Forelimb muscle (tissue), 1 donor: ENCODE data around the gene TAF4. TPM values are rescaled to one million over a fixed set of nuclear protein-coding genes. Genes with fewer than 3 reads are reported as not detected.
"Not testable (repeated sequence)": the region's sequence is repeated elsewhere in the genome, so short reads cannot be mapped to it uniquely, and the experiment has no call there.

Experiments used
- DNase-seq: peaks from one replicate; pipeline ENCODE4 v3.0.0-alpha.2; 2013; ENCODE audit warnings: low read depth
- polyA plus RNA-seq: library from polyadenylated mRNA; unstranded; fragments of 120-200 nt; gene quantifications from one replicate; pipeline ENCODE4 v1.2.1, GENCODE V29; 2013; ENCODE audit not compliant: insufficient read length

TAF4 gene
- polyA plus RNA-seq, 1 donor: 13.5 TPM

- DNase-seq: no peak
These were observed 86.6 kb downstream of the TAF4 start for GRCh38 chr20:61979090-61979489.

DNA sequence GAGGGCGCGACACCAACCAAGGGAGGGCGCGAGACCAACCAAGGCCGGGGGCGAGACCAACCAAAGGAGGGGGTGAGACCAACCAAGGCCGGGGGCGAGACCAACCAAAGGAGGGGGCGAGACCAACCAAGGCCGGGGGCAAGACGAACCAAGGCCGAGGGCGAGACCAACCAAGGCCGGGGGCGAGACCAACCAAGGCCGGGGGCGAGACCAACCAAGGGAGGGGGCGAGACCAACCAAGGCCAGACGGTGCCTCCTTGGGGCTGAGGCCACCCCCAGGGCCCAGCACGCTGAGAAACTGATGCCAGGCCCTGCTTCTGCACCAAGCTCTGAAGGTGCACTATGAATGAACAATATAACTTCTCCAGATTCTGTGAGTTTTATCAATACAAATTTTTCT lies 87.2 kb downstream of the TAF4 start:
- DNase-seq: no peak

- DNase-seq: no peak
These were observed 88.3 kb downstream of the TAF4 start for GRCh38 chr20:61977419-61977786.

DNA sequence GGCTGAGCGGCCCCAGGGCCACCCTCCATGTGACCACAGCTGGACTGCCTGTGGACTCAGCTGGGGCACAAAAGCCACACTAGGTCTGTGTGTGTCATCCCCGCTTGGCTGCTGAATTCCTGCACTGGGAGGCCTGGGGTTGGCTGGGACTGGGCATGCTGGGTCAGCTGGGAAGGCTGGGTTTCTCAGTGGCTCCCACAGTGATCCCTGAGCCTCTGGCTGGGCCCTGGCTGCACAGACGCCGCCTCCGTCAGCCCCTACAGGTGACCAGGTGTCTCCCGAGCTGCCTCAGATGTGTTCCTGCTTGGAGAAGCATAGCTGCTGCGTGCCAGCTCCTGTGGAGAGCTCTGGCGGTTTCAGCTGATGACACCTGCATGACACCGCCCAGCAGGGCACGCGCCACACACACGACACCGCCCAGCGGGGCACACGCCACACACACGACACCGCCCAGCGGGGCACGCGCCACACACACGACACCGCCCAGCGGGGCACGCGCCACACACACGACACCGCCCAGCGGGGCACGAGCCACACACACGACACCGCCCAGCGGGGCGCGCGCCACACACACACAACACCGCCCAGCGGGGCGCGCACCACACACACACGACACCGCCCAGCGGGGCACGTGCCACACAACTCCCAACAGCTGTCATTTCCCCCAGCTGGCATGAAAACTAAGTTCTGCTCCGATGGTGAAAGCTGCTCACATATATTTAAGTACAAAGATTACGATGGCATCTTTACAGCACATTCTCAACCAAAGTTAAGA lies 88.8 kb downstream of the TAF4 start:
- DNase-seq: no peak

- no peak for DNase-seq
These were observed 89.4 kb downstream of the TAF4 start for GRCh38 chr20:61976263-61976643.

DNA sequence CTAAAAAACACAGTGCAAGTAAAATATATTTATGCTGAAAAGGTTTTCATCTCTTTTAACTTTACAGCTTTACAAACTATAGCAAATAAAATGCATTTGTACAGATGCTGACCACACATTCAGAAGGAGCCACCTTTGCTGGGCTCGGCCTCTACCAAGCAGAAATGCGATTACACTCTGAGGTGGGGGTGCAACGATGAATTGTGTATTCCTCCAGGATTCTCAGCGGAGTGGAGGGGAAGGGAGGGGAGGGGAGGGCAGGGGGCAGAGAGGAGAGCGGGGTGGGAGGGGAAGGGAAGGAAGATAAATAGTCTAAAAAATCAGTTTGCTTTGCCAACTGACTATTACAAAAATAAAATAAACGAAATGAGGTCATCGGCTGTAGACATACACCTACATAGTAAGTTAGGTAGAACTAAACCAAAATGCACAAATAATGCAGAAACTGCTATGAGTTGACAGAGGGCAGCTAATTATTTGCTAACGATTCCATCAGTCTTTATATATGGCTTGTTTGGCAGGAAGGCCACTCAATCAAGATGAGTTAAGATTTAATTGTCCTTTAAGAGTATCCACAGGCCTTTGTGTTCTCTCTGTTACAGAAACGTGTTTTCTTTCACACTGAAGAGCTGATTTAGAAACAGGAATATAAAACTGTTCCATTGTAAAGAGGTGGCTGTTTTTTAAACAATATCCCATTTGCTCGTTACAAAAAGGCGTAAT lies 90.1 kb downstream of the TAF4 start:
- DNase-seq: no peak

GRCh38 chr20:61974357-61974665 lies 91.4 kb downstream of the TAF4 start:
- DNase-seq: no peak

DNA sequence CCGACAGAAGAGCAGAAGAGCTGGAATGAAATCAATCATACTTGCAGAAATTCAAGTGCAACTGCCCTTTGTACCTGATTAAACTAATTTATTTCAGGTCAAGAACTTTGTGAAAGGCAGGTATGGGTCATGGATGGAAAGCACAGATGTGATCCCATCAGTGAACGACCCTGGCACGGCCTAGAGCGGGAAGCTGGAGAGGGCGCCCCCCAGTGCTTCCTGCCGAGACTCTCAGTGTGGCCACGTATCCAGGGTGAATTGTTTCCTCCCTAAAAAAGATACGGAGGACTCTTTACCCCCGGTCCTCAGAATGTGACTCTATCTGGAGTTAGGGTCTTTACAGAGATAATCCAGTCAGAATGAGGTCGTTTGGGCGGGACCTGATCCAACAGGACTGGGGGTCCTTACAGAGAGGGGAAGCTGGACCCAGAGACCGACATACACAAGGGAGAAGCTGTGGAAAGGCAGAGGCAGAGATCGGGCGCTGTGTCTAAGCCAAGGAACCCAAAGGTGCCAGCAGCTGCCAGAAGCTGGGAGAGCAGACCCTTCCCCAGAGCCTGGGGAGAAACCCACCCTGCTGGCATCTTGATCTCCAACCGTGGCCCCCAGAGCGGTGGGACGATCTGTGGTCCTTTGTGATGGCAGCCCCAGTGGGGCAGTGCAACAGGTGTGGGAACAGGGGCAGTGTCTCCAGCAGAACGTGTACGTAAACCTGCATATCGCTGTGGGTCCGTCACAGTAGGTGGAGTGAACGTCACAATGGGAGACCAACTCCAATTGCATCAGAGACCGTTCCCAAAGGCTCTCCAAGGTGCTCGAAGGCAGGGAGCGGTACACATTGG lies 91.9 kb downstream of the TAF4 start:
- DNase-seq: no peak

DNA sequence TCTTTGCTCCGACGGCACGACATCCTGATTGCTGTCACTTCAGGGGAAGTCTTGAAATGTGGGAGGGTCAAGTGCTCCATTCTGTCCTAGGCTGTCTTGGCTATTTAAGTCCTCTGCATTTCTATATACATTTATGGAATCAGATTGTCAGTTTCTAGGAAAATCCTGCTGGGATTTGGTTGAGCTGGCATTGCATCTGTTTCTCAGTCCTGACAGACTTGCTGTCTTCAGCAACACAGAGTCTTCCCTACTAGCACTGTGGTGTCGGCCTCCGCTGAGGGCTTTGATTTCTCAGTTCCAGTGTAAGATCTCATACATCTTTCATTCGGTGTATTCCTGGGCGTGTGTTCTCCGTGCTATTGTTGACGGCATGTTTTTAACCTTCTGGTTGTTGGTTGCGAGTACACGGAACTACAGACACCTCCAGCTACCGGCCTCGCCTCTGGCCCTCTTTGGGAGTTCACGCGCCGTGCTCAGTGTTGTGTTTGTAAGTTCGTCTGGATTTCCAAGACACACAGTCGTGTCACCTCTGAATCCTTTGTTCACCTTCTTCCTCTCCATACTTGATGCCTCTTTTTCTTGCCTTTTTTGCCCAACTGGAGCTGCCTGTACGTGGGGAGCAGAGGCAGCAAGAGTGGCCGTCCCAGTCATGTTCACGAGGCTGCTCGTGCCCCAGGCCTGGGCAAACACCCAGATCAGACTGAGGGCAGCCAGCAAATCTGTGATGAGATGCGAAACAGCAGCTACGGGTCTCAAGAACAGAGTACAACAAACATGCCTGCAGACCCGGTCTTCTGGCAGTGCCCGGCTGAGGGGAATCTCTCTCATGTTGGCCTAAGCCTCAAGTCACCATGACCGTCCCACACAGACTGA lies 92.8 kb downstream of the TAF4 start:
- no peak for DNase-seq

DNA sequence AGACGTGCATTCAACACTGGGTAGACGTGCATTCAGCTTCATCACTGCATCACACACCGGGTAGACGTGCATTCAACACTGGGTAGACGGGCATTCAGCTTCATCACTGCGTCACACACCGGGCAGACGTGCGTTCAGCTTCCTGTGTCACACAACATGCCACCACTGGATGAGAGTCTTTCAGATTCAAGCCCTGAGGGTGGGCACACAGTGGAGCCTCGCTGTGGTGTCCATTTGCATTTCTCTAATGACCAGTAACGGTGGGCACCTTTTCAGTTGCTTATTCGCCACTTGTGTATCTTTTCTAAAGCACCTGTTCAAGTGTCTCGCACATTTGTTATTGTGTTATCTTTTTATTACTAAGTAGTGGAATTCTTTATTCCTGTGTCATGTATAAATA lies 94.1 kb downstream of the TAF4 start:
- not testable (repeated sequence) for DNase-seq

GRCh38 chr20:61970357-61970756 lies 95.3 kb downstream of the TAF4 start:
- DNase-seq: no peak

DNA sequence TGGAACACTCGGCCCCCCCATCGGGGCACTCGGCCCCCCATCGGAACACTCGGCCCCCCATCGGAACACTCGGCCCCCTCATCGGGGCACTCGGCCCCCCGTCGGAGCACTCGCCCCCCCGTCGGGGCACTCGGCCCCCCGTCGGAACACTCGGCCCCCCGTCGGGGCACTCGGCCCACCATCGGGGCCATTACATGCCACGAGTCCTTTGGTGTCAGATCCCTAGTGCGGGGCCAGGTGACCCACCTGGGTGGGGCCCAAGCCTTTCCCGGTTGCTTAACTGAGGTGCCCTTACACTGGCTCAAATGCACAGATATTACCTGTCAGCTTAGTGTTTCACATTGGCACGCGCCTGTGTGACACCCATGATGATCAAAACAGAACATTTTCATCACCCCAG lies 95.9 kb downstream of the TAF4 start:
- DNase-seq: no peak

GRCh38 chr20:61968932-61969331 lies 96.7 kb downstream of the TAF4 start:
- DNase-seq: no peak

GRCh38 chr20:61968036-61968810 lies 97.5 kb downstream of the TAF4 start:
- DNase-seq: no peak

GRCh38 chr20:61967300-61967699 lies 98.4 kb downstream of the TAF4 start:
- no peak for DNase-seq

DNA sequence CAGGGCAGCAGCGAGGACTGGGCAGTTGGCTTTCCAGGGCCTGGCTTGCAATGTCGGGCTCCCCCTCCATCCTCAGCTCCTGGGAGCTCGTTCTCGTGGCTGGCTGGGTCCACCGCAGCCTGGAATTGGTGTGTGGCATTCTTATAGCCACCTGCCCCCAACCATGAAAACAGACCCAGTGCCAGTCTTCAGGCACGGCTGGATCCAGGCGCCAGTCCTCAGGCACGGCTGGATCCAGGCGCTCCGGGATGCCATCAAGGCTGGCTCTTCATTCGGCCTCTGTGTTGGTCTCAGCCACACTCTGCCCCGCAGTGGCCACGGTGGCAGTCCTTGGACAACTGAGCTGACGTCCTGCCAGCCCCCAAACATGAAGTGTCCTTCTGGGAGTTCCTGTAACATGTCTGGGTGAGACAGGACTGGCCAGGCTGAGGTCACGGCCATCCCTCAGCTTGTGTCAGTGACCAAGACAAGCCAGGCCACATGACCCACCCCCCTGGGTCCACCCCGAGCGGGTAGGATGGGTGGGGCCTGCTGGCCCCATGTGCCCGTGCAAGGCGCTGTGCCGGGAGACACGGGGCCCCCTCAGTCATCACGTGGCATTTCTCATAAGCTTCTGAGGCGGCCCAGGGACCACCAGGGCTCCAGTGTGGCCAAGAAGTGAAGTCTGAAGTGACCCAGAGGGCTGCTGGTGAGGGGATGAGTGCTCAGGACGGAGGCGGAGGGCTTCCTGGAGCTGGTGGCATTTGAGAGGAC lies 99.0 kb downstream of the TAF4 start:
- DNase-seq: no peak

DNA sequence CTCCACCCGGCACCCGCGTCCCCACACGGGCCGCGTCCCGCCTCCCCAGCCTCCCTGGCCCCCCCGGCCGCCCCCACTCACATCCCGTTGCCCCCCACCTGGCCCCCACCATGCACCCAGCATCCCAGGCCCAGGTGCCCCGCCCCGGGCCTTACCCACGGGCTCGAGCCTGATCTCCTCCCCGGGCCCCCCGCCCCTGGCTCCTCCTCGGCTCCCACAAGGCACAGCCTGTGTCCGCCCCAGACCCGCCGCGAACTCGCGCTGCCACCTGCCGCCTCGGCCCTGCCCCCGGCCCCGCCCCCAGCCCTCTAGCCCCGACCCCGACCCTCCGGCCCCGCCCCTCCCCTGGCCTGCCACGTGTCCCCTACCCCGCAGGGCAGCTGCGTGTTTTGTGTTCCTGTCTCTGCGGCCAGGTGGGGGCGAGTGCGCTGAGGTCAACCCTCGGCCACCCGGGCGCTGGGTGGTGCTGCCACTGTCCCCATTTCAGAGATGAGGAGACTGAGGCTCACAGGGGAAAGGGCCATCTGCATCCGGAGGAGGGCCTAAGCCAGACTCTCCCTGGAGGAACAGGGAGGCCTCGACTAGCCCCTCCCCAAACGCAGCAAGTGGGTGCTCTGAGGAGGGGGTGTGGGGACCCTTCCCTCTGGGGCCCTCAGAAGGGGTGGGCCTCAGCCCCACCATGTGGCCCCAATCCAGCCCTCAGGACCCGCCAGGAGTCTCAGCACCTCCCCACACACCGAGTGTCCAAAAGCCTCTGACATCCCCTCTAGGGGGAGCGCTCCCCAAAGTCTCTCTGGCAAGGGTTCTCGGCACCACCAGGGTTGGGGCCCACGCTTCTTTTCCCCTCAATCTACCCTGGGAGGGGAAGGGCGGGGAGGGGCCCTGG lies 99.8 kb downstream of the TAF4 start:
- no peak for DNase-seq

DNA sequence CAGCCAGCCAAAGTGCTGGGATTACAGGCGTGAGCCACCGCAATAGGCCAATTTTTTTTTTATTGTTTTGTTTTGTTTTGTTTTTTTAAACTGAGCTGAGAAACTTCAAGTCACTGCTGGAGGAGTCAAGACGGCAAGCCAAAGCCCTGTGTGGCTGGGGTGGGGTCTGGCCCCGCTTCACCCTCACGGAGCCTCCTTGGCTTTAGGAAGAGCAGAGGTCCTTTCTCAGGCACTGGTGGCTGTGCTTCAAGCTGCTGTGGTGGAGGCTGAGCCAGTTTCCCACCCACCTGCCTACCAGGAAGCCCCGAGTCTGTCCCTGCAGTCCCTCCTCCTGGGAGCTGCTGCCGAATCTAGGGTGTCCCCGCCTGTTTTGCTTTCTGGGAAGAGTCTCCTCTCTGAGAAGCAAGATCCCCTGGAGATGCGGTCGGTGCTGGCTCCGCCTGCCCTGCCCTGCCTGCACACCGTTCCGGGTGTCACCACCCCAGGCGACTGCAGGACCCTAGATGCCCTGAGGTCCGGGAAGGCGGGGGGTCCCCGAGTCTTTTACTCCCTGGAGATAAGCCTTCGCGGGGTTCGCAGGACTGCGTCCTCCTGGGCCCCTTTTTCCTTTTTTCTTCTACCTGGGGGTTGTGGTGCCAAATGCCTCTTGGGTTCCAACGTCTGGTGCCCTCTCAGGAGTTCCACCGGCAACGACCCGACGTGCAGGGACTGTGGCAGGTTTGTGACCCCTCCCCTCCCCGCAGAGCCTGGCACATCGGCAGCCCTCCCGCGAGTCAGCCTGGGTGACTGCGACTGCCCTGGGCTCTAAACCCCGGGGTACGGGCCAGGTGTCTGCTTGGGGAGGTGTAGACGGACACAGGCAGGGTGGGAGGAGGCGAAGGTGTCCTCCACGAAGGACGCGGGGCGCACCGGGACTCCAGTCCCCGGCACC lies 100.7 kb downstream of the TAF4 start:
- DNase-seq: no peak
